Hepatocyte (in vitro differentiated cells): ENCODE results near the gene SHANK2.

Experiments used
- EZH2 ChIP-seq: fragments of 200-600 bp; sonication (generic); IDR thresholded peaks from 2 replicates; pipeline ENCODE4 v1.6.1; 2016; ENCODE audit warnings: antibody characterized with exemption, mild to moderate bottlenecking, borderline replicate concordance
- EZH2phosphoT487 ChIP-seq: fragments of 200-600 bp; sonication (generic); IDR thresholded peaks from one replicate; pipeline ENCODE4 v1.6.1; 2018; ENCODE audit warnings: antibody characterized with exemption, mild to moderate bottlenecking, low read depth, moderate library complexity; ENCODE audit not compliant: unreplicated experiment, severe bottlenecking
- TF ChIP-seq, protein P1 (sequence below): fragments of 200-600 bp; sonication (generic); IDR thresholded peaks from 2 replicates; pipeline ENCODE4 v1.5.1; 2016; ENCODE audit warnings: antibody characterized with exemption, mild to moderate bottlenecking; ENCODE audit not compliant: poor library complexity

DNA sequence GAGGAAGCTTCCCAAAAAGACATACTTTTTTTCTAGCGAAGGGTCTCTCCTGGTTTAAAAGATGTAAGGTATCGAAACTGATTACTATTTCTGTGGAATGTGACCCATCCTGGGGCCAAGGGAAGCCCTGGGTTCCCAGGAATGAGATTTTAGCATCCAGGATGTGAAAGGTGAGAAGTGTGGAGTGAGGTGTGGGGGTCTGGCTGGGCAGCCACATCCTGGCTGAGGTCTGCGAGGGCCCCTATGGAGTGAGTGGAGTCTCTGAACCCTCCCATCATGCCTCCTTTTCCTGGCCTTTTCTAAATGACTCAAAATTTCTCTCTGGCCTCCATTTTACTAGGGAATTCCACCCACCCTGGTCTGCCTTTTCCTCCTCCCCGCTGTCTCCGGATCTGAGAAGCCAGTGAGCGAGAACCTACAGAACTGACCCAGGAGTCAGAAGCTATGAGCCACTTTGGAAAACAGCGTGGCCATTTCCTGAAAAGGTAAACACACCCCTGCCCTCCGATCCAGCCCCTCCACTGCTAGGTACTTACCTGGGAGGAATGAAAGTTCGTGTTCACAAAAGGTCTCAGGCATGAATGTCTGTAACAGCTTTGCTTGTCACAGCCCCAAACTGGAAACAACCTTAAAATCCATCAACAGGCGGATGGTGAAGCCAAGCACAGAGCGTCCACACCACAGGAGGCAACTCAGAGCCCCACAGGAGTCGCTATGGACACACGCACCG is 27.7 kb upstream of the SHANK2 start:
- TF ChIP-seq EZH2 (no peak), EZH2phosphoT487 (no peak)
- TF ChIP-seq, protein P1, sequence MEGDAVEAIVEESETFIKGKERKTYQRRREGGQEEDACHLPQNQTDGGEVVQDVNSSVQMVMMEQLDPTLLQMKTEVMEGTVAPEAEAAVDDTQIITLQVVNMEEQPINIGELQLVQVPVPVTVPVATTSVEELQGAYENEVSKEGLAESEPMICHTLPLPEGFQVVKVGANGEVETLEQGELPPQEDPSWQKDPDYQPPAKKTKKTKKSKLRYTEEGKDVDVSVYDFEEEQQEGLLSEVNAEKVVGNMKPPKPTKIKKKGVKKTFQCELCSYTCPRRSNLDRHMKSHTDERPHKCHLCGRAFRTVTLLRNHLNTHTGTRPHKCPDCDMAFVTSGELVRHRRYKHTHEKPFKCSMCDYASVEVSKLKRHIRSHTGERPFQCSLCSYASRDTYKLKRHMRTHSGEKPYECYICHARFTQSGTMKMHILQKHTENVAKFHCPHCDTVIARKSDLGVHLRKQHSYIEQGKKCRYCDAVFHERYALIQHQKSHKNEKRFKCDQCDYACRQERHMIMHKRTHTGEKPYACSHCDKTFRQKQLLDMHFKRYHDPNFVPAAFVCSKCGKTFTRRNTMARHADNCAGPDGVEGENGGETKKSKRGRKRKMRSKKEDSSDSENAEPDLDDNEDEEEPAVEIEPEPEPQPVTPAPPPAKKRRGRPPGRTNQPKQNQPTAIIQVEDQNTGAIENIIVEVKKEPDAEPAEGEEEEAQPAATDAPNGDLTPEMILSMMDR, result no peak
